NCI-H2227 (cell line): ENCODE measurements around the gene CHRDL2.
A peak's percentile ranks its signal among the peaks of the same experiment; 100 is the strongest.

Experiments used
- DNase-seq: peaks from one replicate; lab custom pipeline; 2025; ENCODE audit not compliant: unreplicated experiment; lab: John Stamatoyannopoulos, UW

Gene CHRDL2

GRCh38 chr11:74717221-74717969 lies 13.8 kb downstream of the CHRDL2 start:
- no peak for DNase-seq

GRCh38 chr11:74714904-74715303 lies 16.3 kb downstream of the CHRDL2 start:
- DNase-seq, result no peak

- DNase-seq, result no peak
Observed at GRCh38 chr11:74713686-74714085, 17.5 kb downstream of the CHRDL2 start.

GRCh38 chr11:74710281-74710938 lies 20.8 kb downstream of the CHRDL2 start:
- no peak for DNase-seq

- DNase-seq, result no peak
Observed at GRCh38 chr11:74709175-74709574, 22.1 kb downstream of the CHRDL2 start.

GRCh38 chr11:74707602-74708510 lies 23.4 kb downstream of the CHRDL2 start:
- DNase-seq, result no peak

- no peak for DNase-seq
Observed at GRCh38 chr11:74707182-74707581, 24.0 kb downstream of the CHRDL2 start.

GRCh38 chr11:74703211-74703610 lies 28.0 kb downstream of the CHRDL2 start:
- DNase-seq, result no peak

GRCh38 chr11:74702383-74703007 lies 28.7 kb downstream of the CHRDL2 start:
- DNase-seq, result peak; percentile 82

- no peak for DNase-seq
Observed at GRCh38 chr11:74701351-74701750, 29.9 kb downstream of the CHRDL2 start.

- no peak for DNase-seq
Observed at GRCh38 chr11:74699615-74700396, 31.4 kb downstream of the CHRDL2 start.

GRCh38 chr11:74697722-74698121 lies 33.5 kb downstream of the CHRDL2 start:
- DNase-seq, result no peak

- no peak for DNase-seq
Observed at GRCh38 chr11:74696939-74697675, 34.1 kb downstream of the CHRDL2 start.

GRCh38 chr11:74696500-74696899 lies 34.7 kb downstream of the CHRDL2 start:
- no peak for DNase-seq

- DNase-seq, result no peak
Observed at GRCh38 chr11:74695705-74696280, 35.4 kb downstream of the CHRDL2 start.

GRCh38 chr11:74694136-74694930 lies 36.9 kb downstream of the CHRDL2 start:
- DNase-seq, result no peak

- no peak for DNase-seq
Observed at GRCh38 chr11:74693531-74693930, 37.7 kb downstream of the CHRDL2 start.

- DNase-seq, result no peak
Observed at GRCh38 chr11:74691755-74692154, 39.5 kb downstream of the CHRDL2 start.

GRCh38 chr11:74689666-74690065 lies 41.6 kb downstream of the CHRDL2 start:
- no peak for DNase-seq
